Neuron (in vitro differentiated cells): ENCODE data around the gene POLR3C.

Experiments used
- H2AFZ ChIP-seq: one replicate; pipeline ENCODE4 v1.6.1; 2013; ENCODE audit warnings: low read depth, mild to moderate bottlenecking, inconsistent platforms, low read length, moderate library complexity
- H3K27me3 ChIP-seq: one replicate; pipeline ENCODE4 v1.6.1; 2013; ENCODE audit warnings: low read length; ENCODE audit not compliant: insufficient read depth
- H3K36me3 ChIP-seq: one replicate; pipeline ENCODE4 v1.6.1; 2013; ENCODE audit warnings: low read length; ENCODE audit not compliant: insufficient read depth
- H3K4me1 ChIP-seq: one replicate; pipeline ENCODE4 v1.6.1; 2013; ENCODE audit warnings: low read length; ENCODE audit not compliant: insufficient read depth
- H3K4me3 ChIP-seq: 2 replicates; pipeline ENCODE4 v1.5.1; 2013; ENCODE audit warnings: mild to moderate bottlenecking, low read length, moderate library complexity
- H3K9me3 ChIP-seq: one replicate; pipeline ENCODE4 v1.6.1; 2013; ENCODE audit warnings: low read length

Gene POLR3C

GRCh38 chr1:145859491-145860023 lies 35.6 kb downstream of the POLR3C start:
- peak overlapping the region; percentile 79 for H2AFZ ChIP-seq
- peaks cover 23% of the 10 kb centered on the region for H3K36me3 ChIP-seq
- H3K27me3 ChIP-seq = no peaks in the 10 kb centered on the region
- H3K9me3 ChIP-seq = no peaks in the 10 kb centered on the region
- peak overlapping the region; percentile 77 for H3K4me3 ChIP-seq
- H3K4me1 ChIP-seq = peaks cover 10% of the 10 kb centered on the region

- H2AFZ ChIP-seq = no peak overlapping the region
- H3K36me3 ChIP-seq = no peaks in the 10 kb centered on the region
- no peaks in the 10 kb centered on the region for H3K9me3 ChIP-seq
These were observed 39.5 kb downstream of the POLR3C start for GRCh38 chr1:145863282-145864018.

GRCh38 chr1:145868232-145868631 lies 44.2 kb downstream of the POLR3C start:
- peaks cover 3% of the 10 kb centered on the region for H3K4me1 ChIP-seq
- no peak overlapping the region for H3K4me3 ChIP-seq
- no peaks in the 10 kb centered on the region for H3K36me3 ChIP-seq
- peaks cover under 1% of the 10 kb centered on the region for H3K9me3 ChIP-seq
- no peak overlapping the region for H2AFZ ChIP-seq
- H3K27me3 ChIP-seq = peaks cover 19% of the 10 kb centered on the region

More at GRCh38 chr1:145863282-145864018, 39.5 kb downstream of the POLR3C start:
- Histone ChIP-seq H3K27me3 (no peaks in the 10 kb centered on the region), H3K4me1 (peaks cover 4% of the 10 kb centered on the region), H3K4me3 (no peak overlapping the region)

GRCh38 chr1:145871994-145872924 lies 48.3 kb downstream of the POLR3C start:
- Histone ChIP-seq H3K4me1 (peaks cover 3% of the 10 kb centered on the region), H3K4me3 (peak overlapping the region; percentile 37), H3K9me3 (peaks cover 5% of the 10 kb centered on the region), H3K36me3 (no peaks in the 10 kb centered on the region), H2AFZ (peak overlapping the region; percentile 47), H3K27me3 (peaks cover 45% of the 10 kb centered on the region)

- Histone ChIP-seq H2AFZ (no peak overlapping the region), H3K27me3 (peaks cover 65% of the 10 kb centered on the region), H3K4me3 (no peak overlapping the region), H3K9me3 (peaks cover 5% of the 10 kb centered on the region), H3K36me3 (no peaks in the 10 kb centered on the region), H3K4me1 (peaks cover 5% of the 10 kb centered on the region)
These were observed 50.6 kb downstream of the POLR3C start for GRCh38 chr1:145874646-145875045.

GRCh38 chr1:145877923-145878486 lies 54.0 kb downstream of the POLR3C start:
- Histone ChIP-seq H2AFZ (no peak overlapping the region), H3K9me3 (peaks cover 5% of the 10 kb centered on the region), H3K27me3 (peaks cover 63% of the 10 kb centered on the region), H3K4me3 (no peak overlapping the region), H3K36me3 (no peaks in the 10 kb centered on the region), H3K4me1 (peaks cover 7% of the 10 kb centered on the region)

- Histone ChIP-seq H3K4me1 (peaks cover 7% of the 10 kb centered on the region), H3K4me3 (no peak overlapping the region), H2AFZ (no peak overlapping the region), H3K27me3 (peaks cover 61% of the 10 kb centered on the region), H3K9me3 (peaks cover 2% of the 10 kb centered on the region), H3K36me3 (no peaks in the 10 kb centered on the region)
These were observed 54.7 kb downstream of the POLR3C start for GRCh38 chr1:145878724-145879123.

- Histone ChIP-seq H3K4me3 (no peak overlapping the region), H3K27me3 (peaks cover 63% of the 10 kb centered on the region), H3K9me3 (peaks cover 2% of the 10 kb centered on the region), H3K4me1 (peaks cover 7% of the 10 kb centered on the region), H3K36me3 (no peaks in the 10 kb centered on the region), H2AFZ (no peak overlapping the region)
These were observed 55.8 kb downstream of the POLR3C start for GRCh38 chr1:145879775-145880174.

GRCh38 chr1:145884675-145885074 lies 60.7 kb downstream of the POLR3C start:
- peaks cover 45% of the 10 kb centered on the region for H3K27me3 ChIP-seq
- H3K4me3 ChIP-seq = no peak overlapping the region
- H2AFZ ChIP-seq = no peak overlapping the region

GRCh38 chr1:145885738-145886287 lies 61.8 kb downstream of the POLR3C start, which contains the start of gene ANKRD35:
ANKRD35 (minus strand) TSS chr1:145885866; CDS start chr1:145885758, 108 bp downstream.
- no peaks in the 10 kb centered on the region for H3K9me3 ChIP-seq
- H3K4me3 ChIP-seq = peak within 1 kb of the TSS; percentile 73
- H3K4me1 ChIP-seq = peaks cover 6% of the 10 kb centered on the region
- no peaks in the 10 kb centered on the region for H3K36me3 ChIP-seq
- H2AFZ ChIP-seq = peak within 1 kb of the TSS; percentile 88
- peaks cover 38% of the 10 kb centered on the region for H3K27me3 ChIP-seq

More at GRCh38 chr1:145884675-145885074, 60.7 kb downstream of the POLR3C start:
- no peaks in the 10 kb centered on the region for H3K9me3 ChIP-seq
- peaks cover 9% of the 10 kb centered on the region for H3K4me1 ChIP-seq
- H3K36me3 ChIP-seq = no peaks in the 10 kb centered on the region

GRCh38 chr1:145886390-145886789 lies 62.4 kb downstream of the POLR3C start:
- Histone ChIP-seq H2AFZ (no peak overlapping the region), H3K4me1 (peaks cover 6% of the 10 kb centered on the region), H3K9me3 (no peaks in the 10 kb centered on the region), H3K4me3 (peak overlapping the region; percentile 73), H3K36me3 (no peaks in the 10 kb centered on the region), H3K27me3 (peaks cover 36% of the 10 kb centered on the region)

GRCh38 chr1:145886816-145887215 lies 62.8 kb downstream of the POLR3C start:
- H3K4me1 ChIP-seq = peaks cover 8% of the 10 kb centered on the region

More at GRCh38 chr1:145886816-145887215, 62.8 kb downstream of the POLR3C start:
- Histone ChIP-seq H3K9me3 (no peaks in the 10 kb centered on the region), H3K4me3 (no peak overlapping the region), H2AFZ (no peak overlapping the region), H3K27me3 (peaks cover 34% of the 10 kb centered on the region), H3K36me3 (no peaks in the 10 kb centered on the region)
